Right lobe of liver (tissue), 6 donors: Measurements from ENCODE around the gene VAMP5. TPM values are rescaled to one million over a fixed set of nuclear protein-coding genes. Genes with fewer than 3 reads are reported as not detected.
A peak's percentile ranks its signal among the peaks of the same experiment; 100 is the strongest.
"Not testable (repeated sequence)": the region's sequence is repeated elsewhere in the genome, so short reads cannot be mapped to it uniquely, and the experiment has no call there.

ENCODE experiments used
- ATAC-seq, 4 donors: fragments of 200-7000 bp; cut with Tn5 transposase; one replicate each; pipeline ENCODE4 v1.9.1; 2020; ENCODE audit warnings: mild to moderate bottlenecking in 4 of 4, moderate library complexity in 4 of 4
- DNase-seq, 3 donors: peaks; one replicate each; pipeline ENCODE4 v3.0.0-alpha.2; 2020
- H3K27ac ChIP-seq, 3 donors: fragments of 200-600 bp; one replicate each; pipeline ENCODE4 v1.8.0; 2022
- H3K27me3 ChIP-seq, 2 donors: fragments of 200-600 bp; one replicate each; pipeline ENCODE4 v1.8.0; 2022
- H3K36me3 ChIP-seq, 4 donors: fragments of 200-600 bp; sonication (generic) in 1 of 4; one replicate each; pipeline versions ENCODE4 v1.5.1 to v1.8.0; 2017 to 2022; ENCODE audit warnings: control low read depth in 1 of 4
- H3K4me1 ChIP-seq, 4 donors: fragments of 200-600 bp; sonication (generic) in 1 of 4; one replicate each; pipeline versions ENCODE4 v1.5.1 to v1.8.0; 2017 to 2022; ENCODE audit warnings: control low read depth in 1 of 4
- H3K4me3 ChIP-seq, 3 donors: fragments of 200-600 bp; one replicate each; pipeline ENCODE4 v1.8.0; 2022
- H3K9me3 ChIP-seq, 4 donors: fragments of 200-600 bp; sonication (generic) in 1 of 4; one replicate each; pipeline versions ENCODE4 v1.5.1 to v1.8.0; 2017 to 2022; ENCODE audit warnings: control low read depth in 1 of 4
- CTCF ChIP-seq, 4 donors: fragments of 200-600 bp in 3 of 4; fragments of 450-650 bp in 1 of 4; IDR thresholded peaks; one replicate each; pipeline versions ENCODE4 v1.5.1 to v1.8.0; 2016 to 2022; ENCODE audit warnings: antibody characterized with exemption in 4 of 4, mild to moderate bottlenecking in 2 of 4
- POLR2A ChIP-seq: fragments of 450-650 bp; IDR thresholded peaks from one replicate; pipeline ENCODE4 v1.6.1; 2017; ENCODE audit warnings: antibody characterized with exemption, mild to moderate bottlenecking
- WGBS: methylation state at CpG from one replicate; pipeline ENCODE4 v1.1.6; 2018; ENCODE audit warnings: low coverage, low lambda C conversion rate; ENCODE audit not compliant: insufficient coverage; ENCODE audit errors: missing lambda C conversion rate; 5-methylcytosine and 5-hydroxymethylcytosine counted together
- intact Hi-C, 2 donors: fragments of 100-400 bp; cut with DNase I; formaldehyde crosslinking; loops; one replicate each; pipeline versions ENCODE4 v1.11.2 to v1.14.1; 2022
- total RNA-seq, 6 experiments: library from RNA; depleted of rRNA in 2 of 6; stranded (reverse); fragments of >200 nt in 2 of 6; fragmentation: NEBNext Ultra II Directional in 3 of 6; extraction: Animal tissue kit (Norgen Biotek cat#: 25700) in 3 of 6; gene quantifications; one replicate each; pipeline versions ENCODE4 v1.1.0 to v1.2.4, GENCODE V29; 2016 to 2023
- donor health status: DM: no; HTN: yes; CAD: no.
- donor health status: DM: no; HTN: no; CAD: no.
- donor health status: DM: no; HTN: no; CAD: no.
- donor health status: DM: no; HTN: yes; CAD: no.
- donor health status: DM: no; HTN: yes; CAD: no.

Gene VAMP5
- total RNA-seq, 6 experiments from 2014 or later: 27.2 to 50.1 (median 34.7) TPM

- Histone ChIP-seq H3K4me3 (peak overlapping the region; percentile 73 to 100 (median 99)), H3K4me1 (peaks cover 0 to 28% (median 5%) of the 10 kb centered on the region in 4 donors), H3K9me3 (no peaks in the 10 kb centered on the region), H3K27me3 (no peaks in the 10 kb centered on the region), H3K36me3 (peaks cover 0 to 16% (median 0%) of the 10 kb centered on the region in 4 donors), H3K27ac (peak overlapping the region in 2 of 3 donors; percentile 52 to 71)
- DNase-seq: no peak
- intact Hi-C loops: no loop called here
- WGBS: 100% methylated on average over 3 of the region's 17 CpGs
- no peak for ATAC-seq
- TF ChIP-seq POLR2A: no peak
These were observed 31.1 kb downstream of the VAMP5 start for GRCh38 chr2:85615413-85615728.

GRCh38 chr2:85617723-85618122 lies 33.5 kb downstream of the VAMP5 start:
- DNase-seq, H3K9me3 ChIP-seq, H3K27ac ChIP-seq, H3K27me3 ChIP-seq, ATAC-seq, H3K4me3 ChIP-seq, intact Hi-C loops: not testable (repeated sequence)
- WGBS: 82% methylated on average over 4 of the region's 5 CpGs
- peaks cover 0 to 37% (median 14%) of the 10 kb centered on the region in 4 donors for H3K36me3 ChIP-seq
- peaks cover 0 to 17% (median 5%) of the 10 kb centered on the region in 4 donors for H3K4me1 ChIP-seq

GRCh38 chr2:85619617-85620016 lies 35.4 kb downstream of the VAMP5 start:
- TF ChIP-seq CTCF (IDR thresholded peaks at IDR 0.05) (no peak), POLR2A (no peak)
- ATAC-seq: no peak
- H3K27ac ChIP-seq: no peak overlapping the region
- no peak overlapping the region for H3K4me3 ChIP-seq
- no peaks in the 10 kb centered on the region for H3K9me3 ChIP-seq
- WGBS: 95% methylated on average over 6 of the region's 6 CpGs
- DNase-seq: no peak
- peaks cover 0 to 56% (median 26%) of the 10 kb centered on the region in 4 donors for H3K36me3 ChIP-seq
- no peaks in the 10 kb centered on the region for H3K27me3 ChIP-seq
- intact Hi-C loops: no loop called here
- H3K4me1 ChIP-seq: peaks cover 0 to 17% (median 5%) of the 10 kb centered on the region in 4 donors

- Histone ChIP-seq H3K4me1 (peaks cover 0 to 12% (median 5%) of the 10 kb centered on the region in 4 donors), H3K27me3 (no peaks in the 10 kb centered on the region), H3K36me3 (peaks cover 0 to 73% (median 38%) of the 10 kb centered on the region in 4 donors), H3K4me3 (no peak overlapping the region), H3K9me3 (no peaks in the 10 kb centered on the region), H3K27ac (no peak overlapping the region)
- WGBS: 86% methylated on average over 1 of the region's 1 CpG
- intact Hi-C loops: no loop called here
- ATAC-seq: no peak
- no peak for TF ChIP-seq POLR2A
- TF ChIP-seq CTCF (IDR thresholded peaks at IDR 0.05): no peak
- DNase-seq: no peak
These were observed 37.1 kb downstream of the VAMP5 start for GRCh38 chr2:85621338-85621737.

GRCh38 chr2:85623991-85624390 lies 39.8 kb downstream of the VAMP5 start:
- Histone ChIP-seq H3K27ac (no peak overlapping the region), H3K27me3 (no peaks in the 10 kb centered on the region), H3K36me3 (peaks cover 0 to 98% (median 49%) of the 10 kb centered on the region in 4 donors), H3K4me3 (no peak overlapping the region), H3K9me3 (no peaks in the 10 kb centered on the region), H3K4me1 (no peaks in the 10 kb centered on the region)
- no peak for ATAC-seq
- intact Hi-C loops: no loop called here
- 84% methylated on average over 4 of the region's 5 CpGs for WGBS
- DNase-seq: no peak
- no peak for TF ChIP-seq POLR2A

- Histone ChIP-seq H3K4me1 (no peaks in the 10 kb centered on the region), H3K4me3 (no peak overlapping the region), H3K36me3 (peaks cover 0 to 98% (median 42%) of the 10 kb centered on the region in 4 donors), H3K27me3 (no peaks in the 10 kb centered on the region), H3K27ac (no peak overlapping the region), H3K9me3 (no peaks in the 10 kb centered on the region)
- DNase-seq: no peak
- ATAC-seq: no peak
- intact Hi-C loops: no loop called here
- TF ChIP-seq CTCF (IDR thresholded peaks at IDR 0.05) (no peak), POLR2A (no peak)
- 64% methylated on average over 1 of the region's 2 CpGs for WGBS
These were observed 44.4 kb downstream of the VAMP5 start for GRCh38 chr2:85628658-85629057.
